AG08395 (cell line): ENCODE data around the gene C10orf71.

Source experiments
- DNase-seq: peaks from one replicate; pipeline ENCODE4 v3.0.0; 2012; ENCODE audit warnings: mixed read lengths, low spot score

C10orf71 gene

GRCh38 chr10:49314806-49315205 lies 15.8 kb downstream of the C10orf71 start:
- no peak for DNase-seq

GRCh38 chr10:49318028-49318427 lies 19.1 kb downstream of the C10orf71 start:
- DNase-seq: no peak

DNA sequence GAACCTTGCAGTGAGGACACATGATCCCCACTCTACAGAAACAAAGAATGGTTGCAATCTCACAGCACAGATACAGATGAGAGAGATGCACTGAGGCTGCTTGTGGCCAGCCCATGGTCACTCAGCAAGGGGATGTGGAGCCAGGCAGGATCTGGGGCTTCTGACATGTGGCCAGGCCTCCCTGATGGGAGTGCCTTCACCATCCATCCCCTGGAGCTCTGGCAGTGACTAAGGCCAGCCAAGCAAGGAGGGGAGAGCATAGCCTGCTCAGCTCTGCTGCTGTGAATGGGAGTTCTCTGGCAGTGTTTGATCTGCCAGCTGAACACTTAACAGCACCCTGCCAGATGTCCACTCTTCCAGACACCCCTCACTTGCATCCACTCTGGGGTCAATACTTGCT lies 19.8 kb downstream of the C10orf71 start:
- no peak for DNase-seq

DNA sequence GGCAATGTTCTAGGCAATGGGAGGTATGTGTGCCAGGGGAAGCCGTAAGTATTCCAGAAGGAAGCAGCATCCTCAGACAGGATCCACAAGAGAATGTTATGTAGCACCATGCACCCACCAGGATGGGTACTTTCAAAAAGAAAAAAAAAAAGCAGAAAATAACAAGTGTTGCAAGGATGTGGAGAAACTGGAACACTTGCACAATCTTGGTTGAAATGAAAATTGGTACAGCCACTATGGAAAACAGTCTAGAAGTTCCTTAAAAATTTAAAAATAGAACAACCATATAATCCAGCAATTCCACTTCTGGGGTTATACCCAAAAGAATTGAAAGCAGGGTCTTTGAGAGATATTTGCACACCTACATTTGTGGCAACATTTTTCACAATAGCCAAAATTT lies 20.2 kb downstream of the C10orf71 start:
- DNase-seq: no peak

GRCh38 chr10:49320191-49320590 lies 21.2 kb downstream of the C10orf71 start:
- DNase-seq: no peak

- DNase-seq: no peak
Measured at GRCh38 chr10:49321021-49321420, 22.1 kb downstream of the C10orf71 start.

- DNase-seq: no peak
Measured at GRCh38 chr10:49322371-49323170, 23.6 kb downstream of the C10orf71 start.

DNA sequence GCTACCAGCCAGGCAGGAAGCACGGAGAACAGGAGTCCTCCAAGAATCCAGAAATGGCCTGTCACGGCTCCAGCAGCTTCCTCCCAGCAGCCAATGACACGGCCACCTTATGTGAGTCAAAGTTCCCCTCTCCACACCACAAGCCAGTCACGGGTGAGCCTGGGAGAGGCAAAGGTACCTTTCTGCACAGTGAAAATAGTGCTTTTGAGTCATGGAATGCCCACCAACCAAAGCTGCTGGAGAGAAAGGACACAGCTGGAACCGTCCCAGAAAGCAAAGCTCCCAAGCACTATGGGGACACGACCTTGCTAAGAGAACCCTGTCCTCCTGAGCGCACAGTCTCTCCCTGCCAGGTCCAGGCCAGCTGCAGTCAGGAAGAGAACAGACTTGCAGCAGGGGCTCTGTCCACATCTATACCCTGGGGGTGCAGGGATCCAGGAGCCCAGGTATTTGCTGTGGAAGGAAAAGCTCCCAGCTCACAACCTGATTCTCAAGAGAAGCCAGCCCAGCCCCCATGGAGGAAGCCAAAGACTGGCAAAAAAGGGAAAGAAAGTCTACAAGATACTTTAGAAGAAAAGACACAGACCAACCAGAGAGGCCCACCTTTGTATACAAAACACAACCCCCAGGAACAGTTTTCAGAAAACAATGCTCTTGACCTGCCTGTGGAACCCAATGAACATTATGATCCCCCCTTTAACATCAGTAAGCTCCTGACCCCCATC lies 24.4 kb downstream of the C10orf71 start:
- no peak for DNase-seq

DNA sequence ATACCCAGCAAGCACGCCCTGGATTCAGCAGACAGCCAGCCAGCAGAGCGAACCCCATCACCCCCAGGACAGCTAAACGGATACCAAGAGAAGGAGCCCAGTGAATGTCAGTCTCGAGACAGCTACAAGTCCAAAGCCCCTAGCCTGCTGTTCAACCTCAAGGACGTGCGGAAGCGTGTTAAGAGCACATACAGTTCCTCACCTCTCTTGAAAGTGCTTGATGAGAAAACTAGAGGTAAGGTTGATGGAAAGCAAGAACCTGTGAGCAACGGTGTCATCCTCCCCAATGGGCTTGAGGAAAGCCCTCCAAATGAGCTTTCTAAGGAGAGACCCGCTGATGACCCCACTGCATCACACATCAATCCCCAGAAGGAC lies 24.9 kb downstream of the C10orf71 start:
- no peak for DNase-seq

- no peak for DNase-seq
Measured at GRCh38 chr10:49324711-49325110, 25.7 kb downstream of the C10orf71 start.

DNA sequence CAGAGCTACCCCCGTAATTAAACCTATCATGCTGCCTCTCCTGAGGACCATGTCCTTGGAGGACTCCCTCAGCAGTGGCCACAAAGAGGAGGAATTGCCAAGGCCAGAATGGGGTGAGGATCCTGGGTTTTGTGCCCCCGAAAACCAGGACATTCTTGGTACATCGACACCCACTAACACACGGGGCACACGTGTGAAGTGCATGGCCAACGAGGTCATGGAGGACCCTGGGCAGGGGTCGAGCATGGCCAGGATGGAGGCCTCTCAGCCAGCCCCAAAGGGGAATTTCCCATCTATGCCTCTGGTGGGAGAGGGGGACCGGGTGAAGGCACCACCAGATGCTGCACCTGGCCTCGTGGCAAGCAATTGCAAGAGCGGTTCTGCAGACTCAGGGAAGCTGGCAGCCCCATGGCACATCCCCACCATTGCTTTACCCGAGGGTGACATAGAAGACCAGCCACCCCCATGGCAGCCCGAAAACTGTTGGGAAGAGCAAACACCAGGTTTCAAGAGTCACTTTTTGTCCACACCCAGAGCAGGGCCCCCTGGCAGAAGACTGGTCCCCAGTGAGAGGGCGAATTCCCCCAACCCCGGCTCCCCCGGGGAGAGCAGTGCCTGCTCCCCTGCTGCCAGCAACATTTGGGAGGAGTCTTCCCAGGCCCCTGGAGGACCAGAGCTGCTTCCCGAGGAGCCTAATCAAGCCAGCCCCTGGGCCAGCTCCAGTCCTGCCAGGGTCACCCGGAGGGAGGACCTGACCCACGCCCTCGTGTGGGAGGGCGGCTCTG lies 26.4 kb downstream of the C10orf71 start:
- no peak for DNase-seq

GRCh38 chr10:49325916-49326783 lies 27.2 kb downstream of the C10orf71 start:
- no peak for DNase-seq

DNA sequence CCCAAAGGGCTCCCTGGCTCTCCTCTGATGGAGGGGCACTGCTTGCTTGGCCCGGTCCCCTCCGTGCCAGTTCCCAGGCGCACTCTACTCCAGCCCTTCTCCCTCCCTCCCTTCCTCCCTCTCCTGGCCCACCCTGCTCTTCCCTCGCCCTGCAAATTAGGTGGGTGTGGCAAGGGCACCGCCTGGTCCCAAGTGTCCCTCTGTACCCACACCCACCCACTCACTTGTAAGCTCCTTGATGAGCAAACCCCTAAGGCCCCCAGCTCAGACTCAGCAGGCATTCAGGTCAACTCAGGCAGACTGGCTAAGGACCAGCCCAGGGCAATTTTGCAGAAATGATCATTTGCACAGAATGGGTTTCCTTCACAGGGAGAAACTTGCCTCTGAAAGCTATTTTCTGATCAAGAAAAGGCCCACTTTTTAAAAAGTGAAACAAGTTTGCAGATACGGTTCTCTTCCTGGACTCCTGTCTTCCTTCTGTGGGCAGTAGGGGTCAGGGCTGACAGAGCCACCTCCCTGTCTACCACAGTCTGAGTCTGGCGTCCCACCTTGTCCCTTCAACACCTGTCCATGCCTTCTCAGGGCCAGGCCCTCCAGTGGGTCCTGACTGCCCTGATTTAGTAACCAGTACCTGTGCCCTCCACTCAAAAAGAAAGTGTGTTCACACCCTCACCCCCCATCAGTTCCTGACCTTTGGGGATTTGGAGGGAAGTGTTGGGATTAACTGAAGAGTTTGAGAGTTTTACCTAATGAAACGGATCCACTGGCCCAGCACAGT lies 28.3 kb downstream of the C10orf71 start:
- DNase-seq: no peak

GRCh38 chr10:49328401-49329145 lies 29.6 kb downstream of the C10orf71 start:
- DNase-seq: no peak

DNA sequence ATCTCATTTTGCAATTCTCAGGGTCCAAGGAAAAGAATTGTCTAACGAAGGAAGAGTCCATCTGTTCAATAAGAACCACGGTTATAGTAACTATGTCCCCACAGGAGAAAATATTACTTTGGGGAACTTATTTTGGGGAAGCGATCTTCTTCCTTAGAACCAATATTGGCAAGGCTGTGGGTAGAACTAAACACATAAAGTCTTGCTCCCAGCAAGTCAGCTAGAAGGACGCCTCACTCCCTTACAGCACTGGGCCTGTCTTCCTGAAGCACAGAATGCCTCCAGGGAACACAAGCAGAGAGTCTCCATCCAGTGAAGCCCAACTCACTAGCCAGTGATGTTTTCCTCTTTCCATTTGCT lies 30.2 kb downstream of the C10orf71 start:
- no peak for DNase-seq

DNA sequence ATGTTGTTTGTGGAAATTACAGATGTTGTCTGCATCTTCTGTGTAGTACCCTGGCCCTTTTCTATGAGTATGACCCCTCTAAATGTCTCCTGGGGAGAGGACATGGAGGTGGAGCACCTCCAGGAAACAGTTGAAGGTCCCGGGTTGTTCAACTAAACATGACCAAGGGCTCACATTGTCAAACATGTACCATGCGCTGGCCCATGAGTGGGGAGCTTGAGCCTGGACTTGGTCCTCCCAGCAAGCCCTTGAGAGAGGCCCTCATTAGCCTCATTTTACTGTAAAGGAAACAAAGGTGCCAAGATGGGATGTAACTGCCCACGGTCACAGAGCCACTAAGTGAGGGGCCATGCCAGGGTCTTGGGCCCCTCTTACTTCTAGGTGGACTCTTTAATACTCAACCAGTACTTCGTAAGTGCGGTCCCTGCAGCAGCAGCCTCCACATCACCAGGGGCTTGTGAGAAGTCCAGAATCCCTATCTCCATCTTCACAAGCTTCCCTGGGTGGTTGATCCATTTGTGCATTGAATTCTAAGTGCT lies 31.2 kb downstream of the C10orf71 start:
- DNase-seq: no peak

- no peak for DNase-seq
Measured at GRCh38 chr10:49331431-49331830, 32.5 kb downstream of the C10orf71 start.

DNA sequence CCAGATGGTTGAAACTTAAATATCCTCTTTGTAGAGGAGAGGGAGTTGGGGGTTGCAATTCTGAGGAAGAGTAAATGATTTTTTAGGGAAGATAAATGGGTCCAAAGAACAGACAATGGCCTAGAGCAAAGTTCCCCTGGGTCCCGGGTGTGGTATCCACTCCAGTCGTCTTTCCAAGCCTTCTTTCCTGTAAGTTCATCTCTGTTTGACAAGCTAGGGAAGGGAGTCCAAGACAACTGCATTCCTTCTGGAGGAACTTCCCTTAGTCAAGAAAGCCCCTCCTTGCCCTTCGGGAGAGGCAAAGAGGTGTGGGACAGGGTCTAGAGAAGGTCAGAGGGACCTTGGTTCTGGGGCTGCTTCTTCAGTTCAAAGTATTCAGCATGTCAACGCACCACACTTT lies 33.4 kb downstream of the C10orf71 start:
- DNase-seq: no peak

DNA sequence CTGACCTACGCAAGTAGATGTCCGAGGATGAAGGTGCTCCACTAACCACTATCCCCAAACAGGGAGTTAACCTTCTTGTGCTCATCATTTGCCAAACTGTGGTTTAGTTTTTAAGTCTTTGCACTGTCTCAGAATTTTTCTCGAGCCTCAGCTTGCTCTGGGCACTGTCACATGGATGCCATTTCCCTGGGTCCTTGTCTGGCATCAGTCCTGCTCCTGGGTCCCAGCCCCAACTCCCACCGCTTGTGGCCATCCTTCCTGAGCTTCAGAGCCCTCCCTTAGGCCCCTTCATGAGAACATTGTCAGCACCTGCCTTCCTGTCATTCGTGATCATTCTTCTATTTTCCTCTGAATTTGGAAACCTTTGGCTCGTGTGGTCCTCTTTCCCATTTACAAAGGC lies 33.8 kb downstream of the C10orf71 start:
- DNase-seq: no peak

DNA sequence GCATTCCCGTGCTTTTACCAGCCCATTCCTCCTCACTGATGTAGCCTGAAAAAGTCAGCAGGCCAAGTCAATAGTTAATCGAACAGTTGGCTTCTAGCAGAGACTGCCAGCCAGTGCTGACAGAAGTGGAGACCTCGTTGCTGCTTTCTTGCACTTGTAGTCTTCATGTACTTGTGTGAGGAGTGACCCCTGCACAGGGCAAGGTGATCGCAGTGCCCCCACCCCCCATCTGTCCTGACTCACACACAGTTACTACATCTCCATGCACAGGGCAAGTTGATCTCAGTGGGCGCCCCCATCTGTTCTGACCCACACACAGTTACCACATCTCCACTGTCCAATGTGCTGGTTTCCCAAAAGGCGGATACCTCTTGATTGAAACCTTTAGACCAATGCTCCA lies 34.2 kb downstream of the C10orf71 start:
- no peak for DNase-seq
